Measurements from ENCODE around the gene CAMK2A.

CAMK2A gene

GRCh38 chr5:150208187-150209098 is 81.1 kb downstream of the CAMK2A start:
- no peak for DNase-seq

- no peak for DNase-seq
Measured at GRCh38 chr5:150206779-150207115, 82.8 kb downstream of the CAMK2A start.

- no peak for DNase-seq
Measured at GRCh38 chr5:150206098-150206778, 83.3 kb downstream of the CAMK2A start.

- no peak for DNase-seq
Measured at GRCh38 chr5:150204590-150204960, 85.0 kb downstream of the CAMK2A start.

GRCh38 chr5:150203832-150204589 is 85.6 kb downstream of the CAMK2A start:
- no peak for DNase-seq

GRCh38 chr5:150202501-150202900 is 87.1 kb downstream of the CAMK2A start:
- no peak for DNase-seq

- no peak for DNase-seq
Measured at GRCh38 chr5:150197476-150197875, 92.1 kb downstream of the CAMK2A start.

- no peak for DNase-seq
Measured at GRCh38 chr5:150196986-150197385, 92.6 kb downstream of the CAMK2A start.

GRCh38 chr5:150196514-150196913 is 93.1 kb downstream of the CAMK2A start:
- DNase-seq: no peak

GRCh38 chr5:150195736-150196485 is 93.7 kb downstream of the CAMK2A start:
- DNase-seq: no peak

GRCh38 chr5:150192462-150192861 is 97.1 kb downstream of the CAMK2A start:
- no peak for DNase-seq

- DNase-seq: no peak
Measured at GRCh38 chr5:150190987-150191386, 98.6 kb downstream of the CAMK2A start.

- no peak for DNase-seq
Measured at GRCh38 chr5:150190503-150190979, 99.0 kb downstream of the CAMK2A start.

GRCh38 chr5:150189728-150190502 is 99.7 kb downstream of the CAMK2A start, which contains the start of gene SLC6A7:
TSS of gene SLC6A7 (plus strand) at chr5:150190062. CDS start at chr5:150190328, 266 bp downstream.
- no peak for DNase-seq

GRCh38 chr5:150189326-150189725 is 100.2 kb downstream of the CAMK2A start:
- no peak for DNase-seq

GRCh38 chr5:150188146-150188842 is 101.3 kb downstream of the CAMK2A start:
- no peak for DNase-seq

- DNase-seq: no peak
Measured at GRCh38 chr5:150186897-150187296, 102.7 kb downstream of the CAMK2A start.

- no peak for DNase-seq
Measured at GRCh38 chr5:150186137-150186536, 103.4 kb downstream of the CAMK2A start.

- DNase-seq: no peak
Measured at GRCh38 chr5:150184990-150185912, 104.3 kb downstream of the CAMK2A start.

GRCh38 chr5:150184006-150184405 is 105.6 kb downstream of the CAMK2A start:
- no peak for DNase-seq
